Stimulated activated CD4-positive, alpha-beta T cell treated with anti-CD3 and anti-CD28 coated beads, Interleukin-15, amount 100 ng/mL, for 24 hours (primary cell): ENCODE data around the gene NFIC.
"Not testable (repeated sequence)": the region's sequence is repeated elsewhere in the genome, so short reads cannot be mapped to it uniquely, and the experiment has no call there.

Experiments
- DNase-seq: peaks from one replicate; pipeline ENCODE4 v3.0.0-alpha.2; 2020

The NFIC gene

DNA sequence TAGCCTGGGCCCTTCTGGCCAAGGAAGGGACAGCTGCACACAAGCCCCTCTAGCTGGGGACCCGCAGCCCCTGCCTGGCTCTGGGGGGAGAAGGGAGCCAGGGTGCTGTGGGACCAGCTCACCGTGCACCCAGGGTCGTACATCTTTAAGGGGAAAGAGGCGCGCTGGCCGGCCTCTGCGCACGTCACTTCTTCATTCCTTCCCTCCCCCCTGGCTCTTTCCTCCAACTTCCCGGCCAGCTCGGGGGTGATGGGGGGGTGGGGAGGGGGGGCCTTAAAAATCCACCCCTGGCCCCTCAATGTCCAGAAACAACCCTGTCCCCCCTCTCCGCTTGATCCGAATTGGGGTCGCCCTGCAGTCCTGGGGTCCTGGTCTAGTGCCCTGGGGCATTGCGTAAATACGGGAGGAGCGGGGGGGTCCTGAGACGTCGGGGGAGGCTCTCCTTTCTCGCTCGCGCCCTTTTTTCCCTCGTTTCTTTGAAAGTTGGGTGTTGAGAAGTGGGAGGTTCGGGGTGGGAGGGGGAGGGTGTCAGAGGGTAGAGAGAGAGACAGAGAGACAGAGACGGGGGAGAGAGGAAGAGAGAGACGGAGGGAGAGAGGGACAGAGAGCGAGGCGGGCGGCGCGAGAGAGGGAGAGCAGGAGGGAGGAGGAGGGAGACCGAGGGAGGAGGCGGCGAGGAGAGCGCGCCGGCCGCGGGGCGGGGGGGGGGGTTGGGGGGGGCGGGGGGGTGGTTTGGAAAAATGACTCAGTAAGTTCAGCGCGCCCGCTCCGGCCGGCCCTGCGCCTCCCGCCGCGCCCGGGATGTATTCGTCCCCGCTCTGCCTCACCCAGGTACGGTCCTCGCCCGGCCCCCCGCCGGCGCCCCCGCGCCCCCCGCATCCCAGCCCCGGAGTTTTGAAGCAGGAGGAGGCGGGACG is at the start of gene NFIC:
NFIC (plus strand) TSS at position 748 of the 917 bp plus-strand sequence; CDS start at position 802, 54 bp downstream.
- peak; percentile 70 for DNase-seq

DNA sequence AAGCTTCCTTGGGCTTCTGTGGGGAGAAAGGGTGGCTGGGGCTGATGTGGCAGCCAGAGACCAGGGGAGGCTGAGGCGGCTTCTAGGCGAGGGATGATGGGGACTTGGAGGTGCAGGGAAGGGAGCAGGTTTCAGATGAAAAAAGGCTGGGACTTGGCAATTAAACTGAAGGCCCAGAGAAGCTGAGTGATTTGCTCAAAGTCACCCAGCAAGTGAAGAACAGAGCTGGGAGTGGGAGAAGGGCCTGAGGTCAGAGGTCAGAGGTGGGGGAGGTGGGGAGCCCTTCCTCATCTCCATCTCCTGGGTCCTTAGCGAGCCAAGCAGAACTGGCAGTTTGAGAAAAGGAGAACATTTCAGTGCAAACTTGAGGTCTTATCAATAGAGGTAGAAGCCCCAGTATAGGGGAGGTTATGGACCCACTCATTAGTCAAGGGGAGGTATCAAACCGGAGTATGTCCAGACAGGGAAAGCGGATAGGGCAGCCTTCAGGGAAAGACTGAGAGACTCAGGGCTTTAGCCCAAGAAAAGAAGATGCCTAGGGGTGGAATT is 49.6 kb upstream of the NFIC start:
- no peak for DNase-seq

- DNase-seq = no peak
These were observed 46.6 kb upstream of the NFIC start for GRCh38 chr19:3319643-3320353.

- no peak for DNase-seq
These were observed 46.1 kb upstream of the NFIC start for GRCh38 chr19:3320354-3320670.

GRCh38 chr19:3320853-3321252 is 45.5 kb upstream of the NFIC start:
- DNase-seq = no peak

DNA sequence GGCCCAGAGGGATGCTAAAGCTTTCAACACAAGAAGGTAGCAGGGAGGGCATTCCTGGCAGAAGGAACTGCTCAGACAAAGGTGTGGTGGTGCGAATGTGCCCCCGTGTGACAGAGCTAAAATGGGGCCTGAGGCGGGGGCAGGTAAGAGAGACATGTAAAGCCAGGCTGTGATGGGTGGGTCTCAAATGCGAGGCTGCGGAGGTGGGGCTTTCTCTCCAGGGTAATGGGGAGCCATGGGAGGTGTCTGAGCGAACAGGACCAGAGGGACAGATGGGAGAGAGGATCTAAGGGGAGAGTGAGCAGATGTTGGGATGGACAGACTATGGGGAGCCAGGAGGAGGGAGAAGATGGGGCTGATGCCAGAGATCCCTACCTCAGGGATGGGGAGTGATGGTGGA is 44.7 kb upstream of the NFIC start:
- no peak for DNase-seq

- DNase-seq = no peak
These were observed 44.0 kb upstream of the NFIC start for GRCh38 chr19:3322199-3322978.

GRCh38 chr19:3323026-3323425 is 43.4 kb upstream of the NFIC start:
- DNase-seq = no peak

- DNase-seq = no peak
These were observed 42.7 kb upstream of the NFIC start for GRCh38 chr19:3323658-3324057.

DNA sequence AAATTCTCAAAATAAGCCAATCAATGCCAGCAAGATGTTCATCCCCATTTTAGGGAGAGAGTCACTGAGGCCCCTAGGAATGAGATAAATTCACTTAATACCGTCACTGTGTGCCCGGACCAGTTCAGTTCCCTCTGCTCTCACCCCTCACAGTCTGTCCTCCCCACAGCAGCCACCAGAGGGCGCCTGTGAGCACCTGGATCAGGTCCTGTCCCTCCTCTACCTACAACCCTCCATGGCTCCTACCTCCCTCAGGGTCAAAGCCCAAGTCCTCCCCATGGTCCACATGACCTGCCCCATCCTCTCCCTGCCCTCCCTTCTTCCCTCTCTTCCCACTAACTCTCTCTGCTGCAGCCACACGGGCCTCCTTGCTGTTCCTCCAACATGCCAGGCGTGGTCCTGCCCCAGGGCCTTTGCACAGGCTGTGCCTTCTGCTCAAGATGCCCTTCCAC is 42.0 kb upstream of the NFIC start:
- peak; percentile 87 for DNase-seq

- no peak for DNase-seq
These were observed 40.9 kb upstream of the NFIC start for GRCh38 chr19:3325451-3325850.

- DNase-seq = no peak
These were observed 37.6 kb upstream of the NFIC start for GRCh38 chr19:3328743-3329142.

DNA sequence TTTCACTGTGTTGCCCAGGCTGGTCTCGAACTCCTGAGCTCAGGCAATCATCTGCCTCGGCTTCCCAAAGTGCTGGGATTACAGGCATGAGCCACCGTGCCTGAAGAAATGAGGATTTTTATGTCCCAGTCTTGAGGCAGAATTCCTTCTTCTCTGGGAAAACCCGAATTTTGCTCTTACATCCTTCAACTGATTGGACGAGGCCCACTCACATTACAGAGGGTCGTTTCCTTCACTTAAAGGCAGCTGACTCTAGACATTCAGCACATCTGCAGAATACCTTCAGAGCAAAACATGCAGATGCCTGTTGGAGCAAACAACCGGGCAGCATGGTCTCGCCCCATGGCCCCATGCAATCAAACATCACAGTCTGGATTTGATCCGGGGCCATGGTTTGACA is 36.3 kb upstream of the NFIC start:
- DNase-seq = no peak

DNA sequence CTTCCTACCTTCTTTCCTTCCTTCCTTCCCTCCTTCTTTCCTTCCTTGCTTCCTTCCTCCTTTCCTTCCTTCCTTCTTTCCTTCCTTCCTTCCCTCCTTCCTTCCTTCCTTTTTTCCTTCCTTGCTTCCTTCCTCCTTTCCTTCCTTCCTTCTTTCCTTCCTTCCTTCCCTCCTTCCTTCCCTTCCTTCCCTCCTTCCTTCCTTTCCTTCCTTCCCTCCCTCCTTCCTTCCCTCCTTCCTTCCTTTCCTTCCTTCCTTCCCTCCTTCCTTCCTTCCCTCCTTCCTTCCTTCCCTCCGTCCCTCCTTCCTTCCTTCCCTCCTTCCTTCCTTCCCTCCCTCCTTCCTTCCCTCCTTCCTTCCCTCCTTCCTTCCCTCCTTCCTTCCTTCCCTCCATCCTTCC is 34.2 kb upstream of the NFIC start:
- not testable (repeated sequence) for DNase-seq

GRCh38 chr19:3333020-3333583 is 33.3 kb upstream of the NFIC start:
- DNase-seq = no peak

DNA sequence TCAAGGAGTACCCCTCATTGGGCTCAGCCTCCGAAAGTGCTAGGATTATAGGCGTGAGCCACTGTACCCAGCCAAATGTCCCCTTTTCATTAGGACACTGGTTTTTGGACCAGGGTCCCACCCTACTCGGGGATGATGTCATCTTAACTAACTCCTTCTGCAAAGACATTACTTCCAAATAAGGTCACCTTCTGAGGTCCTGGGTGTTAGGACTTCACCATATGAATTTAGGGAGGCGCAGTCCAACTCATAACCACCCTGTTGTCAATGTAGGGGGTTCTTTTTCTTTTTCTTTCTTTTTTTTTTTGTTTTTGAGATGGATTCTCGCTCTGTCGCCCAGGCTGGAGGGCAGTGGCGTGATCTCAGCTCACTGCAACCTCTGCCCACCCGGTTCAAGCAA is 32.7 kb upstream of the NFIC start:
- DNase-seq = no peak

DNA sequence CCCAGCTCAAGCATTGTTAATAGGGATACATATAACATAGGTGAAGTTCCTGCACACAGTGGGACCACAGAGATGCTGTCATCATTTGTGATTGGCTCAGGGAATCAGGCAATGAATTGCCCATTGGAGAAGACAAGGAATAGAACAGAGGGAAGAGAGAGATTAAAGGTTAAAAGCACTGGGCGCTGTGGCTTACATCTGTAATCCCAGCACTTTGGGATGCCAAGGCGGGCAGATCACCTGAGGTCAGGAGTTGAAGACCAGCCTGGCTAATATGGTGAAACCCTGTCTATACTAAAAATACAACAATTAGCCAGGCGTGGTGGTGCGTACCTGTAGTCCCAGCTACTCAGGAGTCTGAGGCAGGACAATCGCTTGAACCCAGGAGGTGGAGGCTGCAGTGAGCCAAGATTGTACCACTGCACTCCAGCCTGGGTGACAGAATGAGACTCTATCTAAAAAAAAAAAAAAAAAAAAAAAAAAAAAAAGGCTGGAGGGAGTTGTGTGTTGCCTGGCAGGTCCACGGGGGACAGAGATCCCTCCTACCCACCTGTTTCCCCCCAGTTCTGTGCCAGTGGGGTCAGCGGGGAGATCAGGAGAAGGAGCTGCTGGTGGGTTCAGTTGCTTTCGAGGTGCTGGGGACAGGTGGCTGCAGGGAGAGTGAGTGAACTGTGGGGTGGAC is 31.5 kb upstream of the NFIC start:
- not testable (repeated sequence) for DNase-seq

DNA sequence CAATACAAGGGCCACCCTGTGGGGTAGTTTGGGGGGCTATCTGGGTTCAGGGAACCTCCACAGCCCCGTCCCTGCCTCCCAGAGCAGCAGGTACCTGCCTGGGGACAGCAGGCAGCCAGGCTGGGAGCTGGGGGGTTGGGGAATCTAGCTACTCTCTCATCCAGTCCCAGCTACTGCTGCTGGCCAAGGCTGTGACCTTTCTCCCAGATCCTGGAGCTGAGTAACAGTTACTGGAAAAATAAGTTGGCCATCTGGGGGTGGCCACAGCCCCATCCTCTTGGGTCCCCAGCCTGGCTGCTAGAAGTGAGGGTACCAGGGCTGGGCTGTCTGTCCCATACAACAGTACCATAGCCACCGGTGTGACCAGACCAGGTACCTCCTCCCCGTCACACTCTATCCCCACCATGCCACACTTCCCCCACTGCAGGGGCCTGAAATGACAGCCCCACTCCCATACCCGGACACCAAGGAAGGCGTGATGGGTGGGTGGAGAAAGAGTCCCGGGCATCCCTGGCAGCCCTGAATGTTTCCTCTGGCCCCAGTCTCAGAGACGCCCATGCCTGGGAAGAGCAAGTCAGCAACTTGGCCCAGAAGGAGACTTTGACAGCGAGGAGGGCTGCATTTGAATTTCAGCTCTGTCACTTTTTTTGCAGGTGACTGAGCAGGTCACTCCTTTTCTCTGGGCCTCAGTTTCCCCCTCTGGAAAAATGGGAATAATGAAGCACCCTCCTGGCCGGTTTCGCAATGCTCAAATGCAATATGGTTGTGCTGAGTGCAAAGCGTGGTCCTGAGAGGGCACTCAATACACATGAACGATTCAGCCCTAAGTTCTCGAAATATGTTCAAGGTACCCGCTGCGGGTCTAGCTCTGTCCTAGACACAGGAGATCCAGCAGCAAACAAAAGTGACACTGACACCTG is 30.7 kb upstream of the NFIC start:
- no peak for DNase-seq

DNA sequence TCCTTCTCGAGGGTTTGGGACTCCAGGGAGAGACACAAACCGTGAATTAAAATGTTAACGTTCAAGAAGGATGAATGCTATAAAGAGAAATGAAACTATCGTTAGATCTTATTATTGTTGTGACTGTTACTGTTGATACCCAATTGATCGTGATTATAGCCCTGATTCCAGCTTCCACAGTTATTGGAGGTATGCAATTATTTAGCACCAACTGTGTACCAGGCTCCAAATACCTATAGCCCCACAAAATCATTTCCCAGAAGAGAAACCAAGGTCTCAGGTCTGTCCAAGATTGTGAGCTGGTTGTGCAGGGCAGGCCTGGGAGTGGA is 30.1 kb upstream of the NFIC start:
- DNase-seq = no peak

- no peak for DNase-seq
These were observed 29.5 kb upstream of the NFIC start for GRCh38 chr19:3336680-3337523.
